Omental fat pad (tissue), 4 donors: ENCODE measurements around the gene FBXO21. TPM values are rescaled to one million over a fixed set of nuclear protein-coding genes. Genes with fewer than 3 reads are reported as not detected.

Experiments used
- ATAC-seq: fragments of 150-250 bp; one replicate; pipeline ENCODE4 v1.9.1; 2016; ENCODE audit warnings: mild to moderate bottlenecking, moderate library complexity; ENCODE audit not compliant: low FRiP score
- DNase-seq: peaks from one replicate; pipeline ENCODE4 v3.0.0-alpha.2; 2019; ENCODE audit warnings: low spot score
- CTCF ChIP-seq, 3 donors: fragments of 450-650 bp; IDR thresholded peaks; one replicate each; pipeline ENCODE4 v1.5.1; 2016 to 2017; ENCODE audit warnings: antibody characterized with exemption in 3 of 3, mild to moderate bottlenecking in 3 of 3, moderate library complexity in 2 of 3
- total RNA-seq, 4 donors: library from RNA; depleted of rRNA; stranded (reverse); fragments of >200 nt; gene quantifications; one replicate each; pipeline ENCODE4 v1.1.0, GENCODE V29; 2016

The FBXO21 gene
- total RNA-seq, 4 donors from 2014 or later, result 45.0 to 74.2 (median 62.2) TPM

GRCh38 chr12:117093918-117094630 is 96.2 kb downstream of the FBXO21 start:
- DNase-seq (no peak), ATAC-seq (no peak)
- TF ChIP-seq CTCF (IDR thresholded peaks at IDR 0.05), result no peak

GRCh38 chr12:117093431-117093830 is 96.8 kb downstream of the FBXO21 start:
- no peak for TF ChIP-seq CTCF (IDR thresholded peaks at IDR 0.05)
- DNase-seq (no peak), ATAC-seq (no peak)

- DNase-seq (no peak), ATAC-seq (no peak)
- no peak for TF ChIP-seq CTCF (IDR thresholded peaks at IDR 0.05)
Observed at GRCh38 chr12:117092886-117093285, 97.4 kb downstream of the FBXO21 start.

- no peak for ATAC-seq
- no peak for TF ChIP-seq CTCF (IDR thresholded peaks at IDR 0.05)
- no peak for DNase-seq
Observed at GRCh38 chr12:117092511-117092780, 97.8 kb downstream of the FBXO21 start.

Other genes with a start within 250 kb of the FBXO21 start
- gene TESC, start 91.1 kb downstream of the FBXO21 start, total RNA-seq, result 10 to 100 TPM in 1 of 4 donors, 1 to 10 TPM in 3; 4.5 to 22.4 (median 6.1) TPM
- 1 to 10 TPM in 1 of 4 donors, under 1 TPM in 3; under 0.01 to 1.4 (median 0.11) TPM for gene NOS1, start 171.2 kb upstream of the FBXO21 start, total RNA-seq